Measurements from ENCODE around the gene N4BP2L1. TPM values are rescaled to one million over a fixed set of nuclear protein-coding genes. Genes with fewer than 3 reads are reported as not detected.

The N4BP2L1 gene
- total and polyA plus RNA-seq, 12 donors: 2.5 to 14.9 (median 4.0) TPM

- intact Hi-C loops (cut with DNase I): loop anchor here in 3 of 10 donors (10.0 kb wide), 4 partner anchors 59 to 269 kb away; no protein-coding TSS in a partner anchor
- TF ChIP-seq CTCF (IDR thresholded peaks at IDR 0.05): no peak
- no peaks in the 10 kb centered on the region for H3K27me3 ChIP-seq
Measured at GRCh38 chr13:32385410-32385809, 42.5 kb downstream of the N4BP2L1 start.

DNA sequence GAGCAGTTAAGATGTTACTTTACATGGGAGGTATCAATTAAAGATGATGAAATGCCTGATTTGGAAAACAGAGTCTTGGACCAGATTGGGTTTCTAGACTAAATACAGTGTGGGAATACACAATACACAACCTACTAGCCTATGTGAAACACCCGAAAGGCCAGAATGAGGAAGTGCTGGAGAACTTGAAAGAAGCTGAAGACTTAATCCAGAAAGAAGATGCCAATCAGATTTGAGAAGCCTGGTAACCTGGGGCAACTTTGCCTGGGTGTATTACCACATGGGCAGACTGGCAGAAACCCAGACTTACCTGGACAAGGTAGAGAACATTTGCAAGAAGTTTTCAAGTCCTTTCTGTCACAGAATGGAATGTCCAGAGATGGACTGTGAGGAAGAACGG lies 43.2 kb downstream of the N4BP2L1 start:
- no peak for TF ChIP-seq CTCF (IDR thresholded peaks at IDR 0.05)
- Histone ChIP-seq H3K4me1 (no peaks in the 10 kb centered on the region), H3K36me3 (peaks cover 0 to 28% (median 0%) of the 10 kb centered on the region in 9 donors), H3K9me3 (no peaks in the 10 kb centered on the region), H3K4me3 (no peak overlapping the region), H3K27me3 (no peaks in the 10 kb centered on the region), H3K27ac (no peak overlapping the region)
- intact Hi-C loops (cut with DNase I): loop anchor here in 6 of 10 donors (5.0 to 10.0 kb wide), 5 partner anchors 60 to 270 kb away; no protein-coding TSS in a partner anchor
- 86 to 90% methylated on average over 2 of the region's 2 CpGs for WGBS, 2 donors
- DNase-seq: no peak
- no peak for ATAC-seq

More at GRCh38 chr13:32385410-32385809, 42.5 kb downstream of the N4BP2L1 start:
- no peak for ATAC-seq
- H3K27ac ChIP-seq: no peak overlapping the region
- H3K36me3 ChIP-seq: peaks cover 0 to 22% (median 0%) of the 10 kb centered on the region in 9 donors
- no peaks in the 10 kb centered on the region for H3K9me3 ChIP-seq
- no peaks in the 10 kb centered on the region for H3K4me1 ChIP-seq
- DNase-seq: no peak
- no peak overlapping the region for H3K4me3 ChIP-seq

DNA sequence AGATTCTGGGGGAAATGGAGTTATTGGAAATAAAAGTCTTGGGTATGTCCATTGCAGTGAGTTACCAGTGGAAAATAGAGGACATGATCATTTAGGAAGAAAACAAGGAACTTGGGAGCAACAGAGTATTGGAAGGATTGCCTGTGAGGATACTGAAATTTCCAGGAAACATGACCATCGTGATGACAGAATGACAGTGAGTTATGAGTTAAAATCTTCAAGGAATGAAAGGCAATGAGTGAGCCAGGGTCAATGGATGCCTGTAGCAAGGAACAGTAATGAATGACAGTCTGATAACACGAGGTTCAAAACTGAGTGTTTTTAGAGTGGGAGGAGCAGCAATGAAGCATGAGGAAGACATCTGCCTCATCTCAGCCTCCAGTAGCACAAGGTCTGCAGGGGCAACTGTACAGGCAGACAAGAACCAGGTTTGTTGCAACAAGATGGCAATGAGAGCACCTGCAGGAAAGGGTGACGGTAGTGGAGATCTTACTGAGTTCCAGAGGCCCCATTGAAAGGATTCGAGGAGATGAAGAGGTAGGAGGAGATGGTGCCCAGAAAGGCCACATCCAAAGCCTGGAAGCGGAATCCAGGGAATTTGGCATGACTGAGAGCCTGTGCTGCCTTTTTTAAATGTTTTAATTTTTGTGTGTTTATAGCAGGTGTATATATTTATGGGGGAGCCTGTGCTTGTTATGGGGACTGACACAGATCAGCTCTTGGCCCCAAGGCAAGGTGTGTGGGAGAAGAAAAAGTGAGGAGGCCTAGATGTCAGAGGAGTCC lies 43.9 kb downstream of the N4BP2L1 start:
- Histone ChIP-seq H3K27ac (no peak overlapping the region), H3K9me3 (no peaks in the 10 kb centered on the region), H3K27me3 (no peaks in the 10 kb centered on the region), H3K4me3 (no peak overlapping the region), H3K36me3 (peaks cover 0 to 34% (median 0%) of the 10 kb centered on the region in 9 donors), H3K4me1 (no peaks in the 10 kb centered on the region)
- TF ChIP-seq CTCF (IDR thresholded peaks at IDR 0.05): no peak
- DNase-seq: no peak
- WGBS, 2 donors: 74 to 75% methylated on average over 5 of the region's 5 CpGs
- intact Hi-C loops (cut with DNase I): loop anchor here in 6 of 10 donors (5.0 to 10.0 kb wide), 5 partner anchors 61 to 271 kb away; no protein-coding TSS in a partner anchor
- ATAC-seq: no peak

DNA sequence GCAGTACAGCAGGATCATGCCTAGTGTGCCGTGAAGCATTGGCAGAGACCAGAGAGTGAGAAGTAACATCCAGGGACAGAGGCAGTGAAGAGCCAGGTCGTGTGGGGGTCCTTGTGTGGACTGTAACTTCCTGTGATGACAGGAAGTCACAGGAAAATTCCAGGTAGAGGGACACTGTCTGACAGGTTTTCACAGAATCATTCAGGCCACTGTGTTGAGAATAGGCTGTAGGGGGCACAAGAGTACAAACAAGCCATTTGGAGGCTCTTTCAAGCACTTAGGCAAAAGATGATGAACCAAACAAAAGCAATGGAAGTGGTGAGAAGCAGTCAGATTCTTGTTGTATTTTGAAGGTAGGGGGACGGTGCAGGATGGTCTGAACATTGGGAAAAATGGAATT lies 46.4 kb downstream of the N4BP2L1 start:
- Histone ChIP-seq H3K9me3 (no peaks in the 10 kb centered on the region), H3K4me1 (no peaks in the 10 kb centered on the region), H3K27ac (no peak overlapping the region), H3K27me3 (no peaks in the 10 kb centered on the region), H3K36me3 (peaks cover 0 to 42% (median 0%) of the 10 kb centered on the region in 9 donors), H3K4me3 (no peak overlapping the region)
- ATAC-seq (peak in 6 of 8 donors; percentile 29 to 76 (median 58)), DNase-seq (peak in 1 of 2 donors; percentile 30)
- intact Hi-C loops (cut with DNase I): loop anchor here in 9 of 10 donors (2.0 to 10.0 kb wide), 7 partner anchors 63 to 273 kb away; no protein-coding TSS in a partner anchor
- TF ChIP-seq CTCF (IDR thresholded peaks at IDR 0.05): peak; percentile 34 to 73 (median 60)
- WGBS, 2 donors: 69 to 72% methylated on average over 3 of the region's 3 CpGs
